ENCODE measurements around the gene ACOT7.

ACOT7 gene

DNA sequence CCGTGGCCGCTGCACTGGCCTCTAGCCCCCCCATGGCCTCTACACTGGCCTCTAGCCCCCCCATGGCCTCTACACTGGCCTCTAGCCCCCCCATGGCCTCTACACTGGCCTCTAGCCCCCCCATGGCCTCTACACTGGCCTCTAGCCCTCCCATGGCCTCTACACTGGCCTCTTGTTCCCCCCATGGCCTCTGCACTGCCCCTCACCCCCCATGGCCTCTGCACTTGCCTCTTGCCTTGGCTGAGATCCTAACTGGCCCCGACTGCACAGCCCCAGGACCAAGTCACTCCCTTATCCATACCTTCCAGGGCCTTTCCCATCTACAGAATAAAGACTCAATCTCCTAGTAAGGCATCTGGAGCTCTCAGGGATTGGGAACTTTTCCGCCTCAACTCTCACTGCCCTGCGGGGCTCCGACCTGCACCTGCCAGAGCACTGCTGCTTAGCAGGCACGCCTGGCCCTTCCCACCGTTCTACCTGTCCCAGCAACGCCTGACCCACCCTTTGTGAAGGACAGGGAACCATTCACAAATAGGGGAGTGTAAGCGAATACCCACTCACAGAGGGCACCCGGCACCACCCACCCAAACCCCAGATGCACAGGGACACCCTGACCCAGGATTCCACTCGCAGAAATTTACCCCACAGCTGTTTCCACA, 38.8 kb downstream of the ACOT7 start:
- H3K27ac Mint-ChIP-seq = peak overlapping the region; percentile 40
- H3K36me3 Mint-ChIP-seq (ENCODE audit: low read depth) = peaks cover 1% of the 10 kb centered on the region
- H3K4me1 Mint-ChIP-seq (ENCODE audit: low read depth) = peaks cover 37% of the 10 kb centered on the region
- no peaks in the 10 kb centered on the region for H3K9me3 Mint-ChIP-seq
- H3K4me3 Mint-ChIP-seq = no peak overlapping the region
- intact Hi-C loops (cut with micrococcal nuclease) = no loop called here
- H3K27me3 Mint-ChIP-seq = no peaks in the 10 kb centered on the region

- Mint-ChIP-seq H3K27ac (peak overlapping the region; percentile 27), H3K4me1 (ENCODE audit: low read depth) (peaks cover 30% of the 10 kb centered on the region), H3K4me3 (no peak overlapping the region), H3K27me3 (no peaks in the 10 kb centered on the region), H3K9me3 (no peaks in the 10 kb centered on the region), H3K36me3 (ENCODE audit: low read depth) (peaks cover 8% of the 10 kb centered on the region)
- intact Hi-C loops (cut with micrococcal nuclease) = no loop called here
Observed at GRCh38 chr1:6353955-6354658, 39.5 kb downstream of the ACOT7 start.

DNA sequence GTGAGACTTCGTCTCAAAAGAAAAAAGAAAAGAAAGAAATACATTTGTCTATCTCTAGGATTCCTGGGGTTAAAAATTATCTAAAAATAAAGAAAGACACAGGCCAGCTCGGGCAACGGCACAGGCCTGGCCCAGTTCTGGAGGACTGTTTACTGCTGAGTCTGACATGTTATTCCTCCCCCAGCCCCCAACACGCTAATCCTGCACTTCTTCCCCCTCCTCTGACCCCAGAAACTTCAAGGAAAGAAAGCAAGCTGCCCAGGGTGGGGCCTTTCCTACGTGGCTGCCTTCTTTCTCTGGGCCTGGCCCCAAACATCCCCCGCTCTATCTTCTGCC, 40.0 kb downstream of the ACOT7 start:
- no peaks in the 10 kb centered on the region for H3K9me3 Mint-ChIP-seq
- H3K27ac Mint-ChIP-seq = peak overlapping the region; percentile 27
- H3K4me1 Mint-ChIP-seq (ENCODE audit: low read depth) = peaks cover 30% of the 10 kb centered on the region
- H3K36me3 Mint-ChIP-seq (ENCODE audit: low read depth) = peaks cover 10% of the 10 kb centered on the region
- intact Hi-C loops (cut with micrococcal nuclease) = no loop called here
- H3K4me3 Mint-ChIP-seq = no peak overlapping the region
- H3K27me3 Mint-ChIP-seq = no peaks in the 10 kb centered on the region

DNA sequence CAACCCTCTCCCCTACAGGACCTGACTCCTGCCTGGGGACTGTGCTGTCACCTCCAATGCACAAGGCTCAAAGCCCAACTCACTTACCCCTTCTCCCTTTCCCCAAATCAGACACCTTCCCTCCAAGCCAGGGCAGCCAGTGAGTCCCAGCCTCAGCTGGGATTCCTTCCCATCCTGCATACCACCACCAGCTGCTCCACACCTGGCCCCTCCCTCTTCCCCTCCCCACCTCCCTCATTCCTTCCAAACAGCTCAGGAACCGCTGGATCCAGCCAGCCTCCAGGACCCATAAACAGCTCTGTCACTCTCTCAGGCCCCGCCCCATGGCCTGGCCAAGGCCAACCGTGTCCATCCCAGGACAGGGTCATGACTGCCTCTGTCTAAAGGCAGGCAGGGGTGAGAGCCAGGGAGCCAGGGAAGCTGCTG, 41.4 kb downstream of the ACOT7 start:
- H3K27ac Mint-ChIP-seq = no peak overlapping the region
- H3K4me1 Mint-ChIP-seq (ENCODE audit: low read depth) = peaks cover 27% of the 10 kb centered on the region
- intact Hi-C loops (cut with micrococcal nuclease) = no loop called here
- H3K27me3 Mint-ChIP-seq = no peaks in the 10 kb centered on the region
- peaks cover 20% of the 10 kb centered on the region for H3K36me3 Mint-ChIP-seq (ENCODE audit: low read depth)
- H3K9me3 Mint-ChIP-seq = no peaks in the 10 kb centered on the region
- no peak overlapping the region for H3K4me3 Mint-ChIP-seq

DNA sequence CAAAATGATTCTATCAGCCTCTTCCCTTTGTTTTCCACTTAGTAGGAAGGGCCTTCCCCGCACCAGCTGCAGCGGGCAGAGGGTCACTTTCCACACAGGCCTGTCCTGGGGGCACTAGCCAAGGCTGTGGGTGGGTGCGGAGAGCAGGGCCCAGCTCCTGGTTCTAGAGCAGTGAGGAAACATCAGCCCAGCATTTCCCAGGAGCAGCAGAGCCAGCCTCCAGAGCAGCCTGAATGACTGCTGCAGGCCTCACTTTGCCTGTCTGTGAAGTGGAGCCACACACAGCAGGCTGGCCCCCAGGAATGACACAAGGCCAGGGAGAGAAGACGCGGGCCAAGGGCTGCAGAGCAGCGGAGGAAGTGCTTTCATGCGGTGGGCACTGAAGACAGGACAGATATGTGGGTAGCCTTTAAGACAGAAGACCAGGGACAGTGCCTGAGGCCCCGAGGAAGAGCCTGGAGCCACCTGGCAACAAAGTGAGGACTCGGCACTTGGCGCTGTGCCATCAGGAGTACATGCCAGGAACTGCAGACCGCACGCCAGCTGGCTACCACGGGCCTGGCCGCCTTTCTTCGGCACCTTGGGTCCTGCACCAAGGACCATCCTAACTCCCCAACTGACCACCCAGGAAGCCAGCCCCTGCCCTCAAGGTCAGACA, 42.0 kb downstream of the ACOT7 start:
- H3K27me3 Mint-ChIP-seq = no peaks in the 10 kb centered on the region
- no peaks in the 10 kb centered on the region for H3K9me3 Mint-ChIP-seq
- peaks cover 23% of the 10 kb centered on the region for H3K4me1 Mint-ChIP-seq (ENCODE audit: low read depth)
- no peak overlapping the region for H3K4me3 Mint-ChIP-seq
- intact Hi-C loops (cut with micrococcal nuclease) = no loop called here
- no peak overlapping the region for H3K27ac Mint-ChIP-seq
- peaks cover 26% of the 10 kb centered on the region for H3K36me3 Mint-ChIP-seq (ENCODE audit: low read depth)

DNA sequence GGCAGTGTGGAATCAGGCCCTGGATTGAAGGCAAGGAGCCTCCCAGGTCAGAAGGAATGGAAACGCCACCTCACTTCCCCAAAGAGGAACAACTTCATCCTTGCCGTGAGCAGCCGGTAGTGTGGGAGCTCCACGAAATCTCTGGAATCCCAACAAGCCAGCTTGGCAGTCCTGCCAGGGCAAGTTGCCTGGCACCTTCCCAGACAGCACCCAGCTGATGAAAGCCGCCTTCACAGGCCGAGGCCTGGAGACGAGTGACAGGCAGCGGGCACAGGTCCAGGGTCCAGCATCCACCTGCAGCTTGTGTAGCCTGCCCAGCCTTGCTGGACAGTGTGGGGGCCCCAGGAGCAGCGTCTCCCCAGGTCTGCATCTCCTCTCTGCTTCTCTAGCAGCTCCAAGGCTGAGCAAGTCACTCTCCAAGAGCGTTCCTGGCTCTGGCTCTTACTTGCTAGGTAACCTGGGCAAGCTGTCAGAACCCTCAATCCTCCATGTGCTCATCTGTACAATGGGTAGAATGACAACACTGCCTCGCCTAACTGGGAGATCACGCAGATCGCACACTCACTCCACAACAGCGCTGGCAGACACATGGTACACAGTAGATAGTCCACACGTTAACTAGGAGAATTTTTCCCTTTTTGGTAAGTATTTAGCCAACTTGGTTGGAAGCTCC, 43.0 kb downstream of the ACOT7 start:
- H3K9me3 Mint-ChIP-seq = no peaks in the 10 kb centered on the region
- H3K27me3 Mint-ChIP-seq = no peaks in the 10 kb centered on the region
- H3K36me3 Mint-ChIP-seq (ENCODE audit: low read depth) = peaks cover 36% of the 10 kb centered on the region
- peaks cover 23% of the 10 kb centered on the region for H3K4me1 Mint-ChIP-seq (ENCODE audit: low read depth)
- H3K27ac Mint-ChIP-seq = no peak overlapping the region
- H3K4me3 Mint-ChIP-seq = no peak overlapping the region
- intact Hi-C loops (cut with micrococcal nuclease) = no loop called here

DNA sequence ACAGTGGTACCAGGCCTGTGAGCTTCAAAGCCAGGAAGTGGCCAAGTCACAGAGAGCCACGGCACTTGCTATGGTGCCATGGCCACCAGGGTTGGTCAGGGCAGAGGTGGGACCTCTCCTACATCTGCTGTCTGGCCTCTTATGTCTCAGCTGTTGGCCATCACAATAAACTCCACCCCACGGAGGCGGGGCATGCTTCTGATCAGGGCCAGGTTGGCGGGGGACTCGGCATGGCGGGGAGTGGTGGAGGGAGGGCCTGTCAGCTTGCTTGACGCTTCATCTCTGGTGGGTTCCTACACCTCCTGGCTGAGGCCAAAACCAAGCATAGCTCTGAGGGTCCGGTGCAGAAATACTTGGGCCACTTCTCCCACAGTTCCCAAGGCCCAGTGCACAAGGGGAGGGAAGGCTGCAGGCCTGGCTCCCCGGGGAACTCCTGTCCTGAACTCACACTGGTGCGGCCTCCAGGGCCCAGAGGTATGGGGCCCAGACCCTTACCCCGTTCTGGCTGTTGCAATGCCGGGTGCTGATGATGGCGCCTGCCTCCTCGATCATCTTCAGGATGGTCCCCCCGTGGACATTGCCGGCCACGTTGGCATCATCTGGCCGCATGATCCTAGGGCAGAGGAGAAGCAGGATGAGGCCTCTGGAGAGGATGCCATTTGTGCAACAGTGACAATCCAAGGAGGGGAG, 44.2 kb downstream of the ACOT7 start:
- Mint-ChIP-seq H3K27me3 (no peaks in the 10 kb centered on the region), H3K4me1 (ENCODE audit: low read depth) (peaks cover 23% of the 10 kb centered on the region), H3K4me3 (no peak overlapping the region), H3K9me3 (no peaks in the 10 kb centered on the region), H3K27ac (peak overlapping the region; percentile 72), H3K36me3 (ENCODE audit: low read depth) (peaks cover 41% of the 10 kb centered on the region)
- intact Hi-C loops (cut with micrococcal nuclease) = no loop called here

DNA sequence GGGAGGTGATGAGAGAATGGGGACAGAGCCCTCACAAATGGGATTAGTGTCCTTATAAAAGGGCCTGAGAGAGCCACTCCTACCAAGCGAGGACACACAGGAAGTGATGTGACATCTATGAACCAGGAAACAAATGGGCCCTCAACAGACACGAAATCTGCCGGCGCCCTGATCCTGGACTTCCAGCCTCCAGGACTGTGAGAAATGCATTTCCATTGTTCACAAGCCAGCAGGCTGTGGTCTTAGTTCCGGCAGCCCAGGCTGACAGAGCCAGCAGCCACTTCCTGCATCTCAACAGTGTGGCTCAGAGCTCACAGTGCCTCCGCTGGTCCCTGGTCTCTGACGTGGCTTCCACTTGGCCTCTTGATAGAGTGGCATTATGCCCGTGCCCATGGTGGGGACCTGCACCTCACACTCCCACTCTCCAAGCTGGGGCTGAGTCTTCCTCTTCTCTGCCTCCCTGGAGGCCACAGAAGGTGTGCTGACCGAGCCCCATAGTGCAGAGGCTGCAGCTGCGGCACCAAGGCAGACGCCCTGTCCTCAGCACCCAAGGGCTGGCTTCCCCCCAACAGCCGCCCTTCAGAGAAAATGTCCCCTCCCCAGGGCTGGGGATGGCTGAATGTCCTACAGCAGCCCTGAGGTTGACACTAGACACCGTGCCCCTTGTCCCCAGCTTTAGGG, 44.9 kb downstream of the ACOT7 start:
- H3K9me3 Mint-ChIP-seq = no peaks in the 10 kb centered on the region
- no peaks in the 10 kb centered on the region for H3K27me3 Mint-ChIP-seq
- intact Hi-C loops (cut with micrococcal nuclease) = loop anchor here (1.0 kb wide), 1 partner anchor 44 kb away; no protein-coding TSS in a partner anchor
- peaks cover 16% of the 10 kb centered on the region for H3K4me1 Mint-ChIP-seq (ENCODE audit: low read depth)
- H3K36me3 Mint-ChIP-seq (ENCODE audit: low read depth) = peaks cover 47% of the 10 kb centered on the region
- peak overlapping the region; percentile 72 for H3K27ac Mint-ChIP-seq
- peak overlapping the region; percentile 51 for H3K4me3 Mint-ChIP-seq

GRCh38 chr1:6347641-6348487, 45.7 kb downstream of the ACOT7 start:
- H3K36me3 Mint-ChIP-seq (ENCODE audit: low read depth) = peaks cover 49% of the 10 kb centered on the region
- H3K9me3 Mint-ChIP-seq = no peaks in the 10 kb centered on the region
- peaks cover 15% of the 10 kb centered on the region for H3K4me1 Mint-ChIP-seq (ENCODE audit: low read depth)
- H3K27ac Mint-ChIP-seq = peak overlapping the region; percentile 72
- no peaks in the 10 kb centered on the region for H3K27me3 Mint-ChIP-seq
- H3K4me3 Mint-ChIP-seq = peak overlapping the region; percentile 25
- intact Hi-C loops (cut with micrococcal nuclease) = loop anchor here (1.0 kb wide), 1 partner anchor 44 kb away; no protein-coding TSS in a partner anchor

DNA sequence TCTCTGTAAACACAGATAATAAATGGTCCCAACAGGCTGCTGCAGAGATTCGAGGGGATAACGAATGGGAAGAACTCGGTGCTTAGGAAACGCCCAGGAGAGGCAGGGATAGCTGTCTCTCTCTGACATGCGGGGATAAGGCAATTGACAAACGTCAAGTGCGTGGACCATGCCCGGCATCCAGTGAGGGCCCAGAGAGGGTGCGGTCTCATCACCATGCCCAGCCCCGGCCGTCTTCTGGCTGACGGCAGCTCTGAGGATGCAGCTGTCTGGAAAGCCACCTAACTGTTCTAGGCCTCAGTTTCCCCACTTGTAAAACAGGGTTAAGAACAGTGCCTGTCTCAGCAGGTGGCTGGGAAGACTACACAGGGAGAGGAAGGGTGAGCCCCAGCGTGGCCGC, 48.1 kb downstream of the ACOT7 start:
- intact Hi-C loops (cut with micrococcal nuclease) = no loop called here
- Mint-ChIP-seq H3K27me3 (no peaks in the 10 kb centered on the region), H3K36me3 (ENCODE audit: low read depth) (peaks cover 49% of the 10 kb centered on the region), H3K4me1 (ENCODE audit: low read depth) (peaks cover 21% of the 10 kb centered on the region), H3K27ac (no peak overlapping the region), H3K4me3 (no peak overlapping the region), H3K9me3 (no peaks in the 10 kb centered on the region)

- intact Hi-C loops (cut with micrococcal nuclease) = no loop called here
- H3K4me3 Mint-ChIP-seq = no peak overlapping the region
- H3K9me3 Mint-ChIP-seq = no peaks in the 10 kb centered on the region
- no peak overlapping the region for H3K27ac Mint-ChIP-seq
- peaks cover 49% of the 10 kb centered on the region for H3K36me3 Mint-ChIP-seq (ENCODE audit: low read depth)
- H3K27me3 Mint-ChIP-seq = no peaks in the 10 kb centered on the region
- H3K4me1 Mint-ChIP-seq (ENCODE audit: low read depth) = peaks cover 21% of the 10 kb centered on the region
Observed at GRCh38 chr1:6345009-6345408, 48.6 kb downstream of the ACOT7 start.

GRCh38 chr1:6343506-6344405, 49.8 kb downstream of the ACOT7 start:
- no peaks in the 10 kb centered on the region for H3K9me3 Mint-ChIP-seq
- no peak overlapping the region for H3K4me3 Mint-ChIP-seq
- H3K36me3 Mint-ChIP-seq (ENCODE audit: low read depth) = peaks cover 48% of the 10 kb centered on the region
- intact Hi-C loops (cut with micrococcal nuclease) = loop anchor here (1.0 to 5.0 kb wide), 2 partner anchors 97 to 231 kb away; no protein-coding TSS in a partner anchor
- peaks cover 17% of the 10 kb centered on the region for H3K4me1 Mint-ChIP-seq (ENCODE audit: low read depth)
- H3K27ac Mint-ChIP-seq = no peak overlapping the region
- no peaks in the 10 kb centered on the region for H3K27me3 Mint-ChIP-seq
